H1 (cell line): ENCODE data around the gene C22orf42. TPM values are rescaled to one million over a fixed set of nuclear protein-coding genes. Genes with fewer than 3 reads are reported as not detected.

Source experiments
- polyA plus RNA-seq, 7 experiments: library from polyadenylated mRNA; depleted of rRNA in 3 of 7; stranded (reverse) in 5 of 7; unstranded in 2 of 7; fragments of >200 nt in 5 of 7; fragments of 200-250 nt in 2 of 7; gene quantifications; 1 replicate in 5 of 7; 2 replicates in 1 of 7; 4 replicates in 1 of 7; pipeline versions ENCODE4 v1.2.1 to v1.2.3, GENCODE V29; 2011 to 2013; ENCODE audit warnings: missing spikeins in 2 of 7, mixed read lengths in 2 of 7
- total RNA-seq: library from RNA; stranded (reverse); fragmentation: NEBNext Ultra II Directional; extraction: Animal tissue kit (Norgen Biotek cat#: 25700); gene quantifications from 2 replicates; pipeline ENCODE4 v1.2.1, GENCODE V29; 2021
- TF ChIP-seq, protein P1 (sequence below): fragments of 300-600 bp; sonication (generic); IDR thresholded peaks from 2 replicates; pipeline ENCODE4 v1.7.1; 2012; ENCODE audit warnings: low read length, moderate library complexity, mild to moderate bottlenecking, inconsistent platforms; ENCODE audit not compliant: insufficient replicate concordance

Gene C22orf42
- total and polyA plus RNA-seq, 2 of the 8 experiments (the other 6 are each of a cell fraction or from before 2014, with no cell fraction given) = 0.50 TPM; not detected in 1

DNA sequence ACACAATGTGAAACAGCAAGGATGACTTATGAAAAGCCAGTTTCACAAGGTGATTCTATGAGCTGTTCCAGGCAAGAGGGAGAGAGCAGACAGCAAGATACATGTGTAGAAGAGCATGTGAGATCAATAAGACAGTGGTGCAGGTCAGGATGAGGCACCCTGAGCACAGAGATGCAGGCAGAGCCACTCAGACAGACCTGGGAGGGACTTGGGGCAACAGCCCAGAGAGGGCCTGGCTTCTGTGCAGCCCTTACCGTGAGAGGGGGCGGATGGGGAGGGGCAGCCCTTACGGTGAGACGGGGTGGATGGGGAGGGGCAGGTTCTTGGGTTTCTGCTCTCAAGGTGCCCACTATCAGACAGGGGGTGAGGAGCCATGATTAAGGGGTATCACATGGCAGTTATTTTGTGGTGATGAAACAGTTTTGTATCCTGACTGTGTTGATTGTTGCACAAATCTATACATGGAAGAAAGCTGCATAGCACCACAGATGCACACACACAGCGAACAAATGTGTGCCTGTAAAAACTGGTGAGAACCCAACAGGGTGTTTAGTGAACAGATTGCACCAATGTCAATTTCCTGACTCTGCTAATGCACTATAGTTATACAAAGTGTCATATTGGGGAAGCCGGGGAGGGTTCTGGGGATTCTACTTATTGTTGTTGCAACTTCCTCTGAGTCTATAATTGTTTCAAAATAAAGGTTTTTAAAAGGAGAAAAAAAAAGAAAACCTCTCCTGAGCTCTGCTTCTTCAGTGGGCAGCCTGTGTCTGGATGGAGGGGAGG lies 5.2 kb upstream of the C22orf42 start (continued):
- TF ChIP-seq, protein P1, sequence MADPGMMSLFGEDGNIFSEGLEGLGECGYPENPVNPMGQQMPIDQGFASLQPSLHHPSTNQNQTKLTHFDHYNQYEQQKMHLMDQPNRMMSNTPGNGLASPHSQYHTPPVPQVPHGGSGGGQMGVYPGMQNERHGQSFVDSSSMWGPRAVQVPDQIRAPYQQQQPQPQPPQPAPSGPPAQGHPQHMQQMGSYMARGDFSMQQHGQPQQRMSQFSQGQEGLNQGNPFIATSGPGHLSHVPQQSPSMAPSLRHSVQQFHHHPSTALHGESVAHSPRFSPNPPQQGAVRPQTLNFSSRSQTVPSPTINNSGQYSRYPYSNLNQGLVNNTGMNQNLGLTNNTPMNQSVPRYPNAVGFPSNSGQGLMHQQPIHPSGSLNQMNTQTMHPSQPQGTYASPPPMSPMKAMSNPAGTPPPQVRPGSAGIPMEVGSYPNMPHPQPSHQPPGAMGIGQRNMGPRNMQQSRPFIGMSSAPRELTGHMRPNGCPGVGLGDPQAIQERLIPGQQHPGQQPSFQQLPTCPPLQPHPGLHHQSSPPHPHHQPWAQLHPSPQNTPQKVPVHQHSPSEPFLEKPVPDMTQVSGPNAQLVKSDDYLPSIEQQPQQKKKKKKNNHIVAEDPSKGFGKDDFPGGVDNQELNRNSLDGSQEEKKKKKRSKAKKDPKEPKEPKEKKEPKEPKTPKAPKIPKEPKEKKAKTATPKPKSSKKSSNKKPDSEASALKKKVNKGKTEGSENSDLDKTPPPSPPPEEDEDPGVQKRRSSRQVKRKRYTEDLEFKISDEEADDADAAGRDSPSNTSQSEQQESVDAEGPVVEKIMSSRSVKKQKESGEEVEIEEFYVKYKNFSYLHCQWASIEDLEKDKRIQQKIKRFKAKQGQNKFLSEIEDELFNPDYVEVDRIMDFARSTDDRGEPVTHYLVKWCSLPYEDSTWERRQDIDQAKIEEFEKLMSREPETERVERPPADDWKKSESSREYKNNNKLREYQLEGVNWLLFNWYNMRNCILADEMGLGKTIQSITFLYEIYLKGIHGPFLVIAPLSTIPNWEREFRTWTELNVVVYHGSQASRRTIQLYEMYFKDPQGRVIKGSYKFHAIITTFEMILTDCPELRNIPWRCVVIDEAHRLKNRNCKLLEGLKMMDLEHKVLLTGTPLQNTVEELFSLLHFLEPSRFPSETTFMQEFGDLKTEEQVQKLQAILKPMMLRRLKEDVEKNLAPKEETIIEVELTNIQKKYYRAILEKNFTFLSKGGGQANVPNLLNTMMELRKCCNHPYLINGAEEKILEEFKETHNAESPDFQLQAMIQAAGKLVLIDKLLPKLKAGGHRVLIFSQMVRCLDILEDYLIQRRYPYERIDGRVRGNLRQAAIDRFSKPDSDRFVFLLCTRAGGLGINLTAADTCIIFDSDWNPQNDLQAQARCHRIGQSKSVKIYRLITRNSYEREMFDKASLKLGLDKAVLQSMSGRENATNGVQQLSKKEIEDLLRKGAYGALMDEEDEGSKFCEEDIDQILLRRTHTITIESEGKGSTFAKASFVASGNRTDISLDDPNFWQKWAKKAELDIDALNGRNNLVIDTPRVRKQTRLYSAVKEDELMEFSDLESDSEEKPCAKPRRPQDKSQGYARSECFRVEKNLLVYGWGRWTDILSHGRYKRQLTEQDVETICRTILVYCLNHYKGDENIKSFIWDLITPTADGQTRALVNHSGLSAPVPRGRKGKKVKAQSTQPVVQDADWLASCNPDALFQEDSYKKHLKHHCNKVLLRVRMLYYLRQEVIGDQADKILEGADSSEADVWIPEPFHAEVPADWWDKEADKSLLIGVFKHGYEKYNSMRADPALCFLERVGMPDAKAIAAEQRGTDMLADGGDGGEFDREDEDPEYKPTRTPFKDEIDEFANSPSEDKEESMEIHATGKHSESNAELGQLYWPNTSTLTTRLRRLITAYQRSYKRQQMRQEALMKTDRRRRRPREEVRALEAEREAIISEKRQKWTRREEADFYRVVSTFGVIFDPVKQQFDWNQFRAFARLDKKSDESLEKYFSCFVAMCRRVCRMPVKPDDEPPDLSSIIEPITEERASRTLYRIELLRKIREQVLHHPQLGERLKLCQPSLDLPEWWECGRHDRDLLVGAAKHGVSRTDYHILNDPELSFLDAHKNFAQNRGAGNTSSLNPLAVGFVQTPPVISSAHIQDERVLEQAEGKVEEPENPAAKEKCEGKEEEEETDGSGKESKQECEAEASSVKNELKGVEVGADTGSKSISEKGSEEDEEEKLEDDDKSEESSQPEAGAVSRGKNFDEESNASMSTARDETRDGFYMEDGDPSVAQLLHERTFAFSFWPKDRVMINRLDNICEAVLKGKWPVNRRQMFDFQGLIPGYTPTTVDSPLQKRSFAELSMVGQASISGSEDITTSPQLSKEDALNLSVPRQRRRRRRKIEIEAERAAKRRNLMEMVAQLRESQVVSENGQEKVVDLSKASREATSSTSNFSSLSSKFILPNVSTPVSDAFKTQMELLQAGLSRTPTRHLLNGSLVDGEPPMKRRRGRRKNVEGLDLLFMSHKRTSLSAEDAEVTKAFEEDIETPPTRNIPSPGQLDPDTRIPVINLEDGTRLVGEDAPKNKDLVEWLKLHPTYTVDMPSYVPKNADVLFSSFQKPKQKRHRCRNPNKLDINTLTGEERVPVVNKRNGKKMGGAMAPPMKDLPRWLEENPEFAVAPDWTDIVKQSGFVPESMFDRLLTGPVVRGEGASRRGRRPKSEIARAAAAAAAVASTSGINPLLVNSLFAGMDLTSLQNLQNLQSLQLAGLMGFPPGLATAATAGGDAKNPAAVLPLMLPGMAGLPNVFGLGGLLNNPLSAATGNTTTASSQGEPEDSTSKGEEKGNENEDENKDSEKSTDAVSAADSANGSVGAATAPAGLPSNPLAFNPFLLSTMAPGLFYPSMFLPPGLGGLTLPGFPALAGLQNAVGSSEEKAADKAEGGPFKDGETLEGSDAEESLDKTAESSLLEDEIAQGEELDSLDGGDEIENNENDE = no peak
